K562 (cell line): Measurements from ENCODE around the gene ARHGAP10. TPM values are rescaled to one million over a fixed set of nuclear protein-coding genes. Genes with fewer than 3 reads are reported as not detected.
A peak's percentile ranks its signal among the peaks of the same experiment; 100 is the strongest.

ENCODE experiments used
- HDAC2 ChIP-seq: fragments of 450-650 bp; IDR thresholded peaks from 2 replicates; pipeline ENCODE4 v1.6.1; 2016; ENCODE audit warnings: mild to moderate bottlenecking
- IFI16 ChIP-seq: fragments of 250-450 bp; sonication (Bioruptor Pico); IDR thresholded peaks from 2 replicates; pipeline ENCODE4 v2.1.2; 2022; ENCODE audit warnings: mild to moderate bottlenecking, inconsistent platforms
- KDM2B ChIP-seq: fragments of 250-450 bp; sonication (Bioruptor Pico); IDR thresholded peaks from 2 replicates; pipeline ENCODE4 v1.8.0; 2021; ENCODE audit warnings: mild to moderate bottlenecking, moderate library complexity
- KLF10 ChIP-seq: fragments of 250-450 bp; sonication (Bioruptor Pico); IDR thresholded peaks from 2 replicates; pipeline ENCODE4 v1.6.1; 2021; ENCODE audit warnings: matching md5 sums
- NEUROD1 ChIP-seq: fragments of 150-350 bp; IDR thresholded peaks from 2 replicates; pipeline ENCODE4 v1.6.1; 2014; ENCODE audit warnings: borderline replicate concordance, low read length, low read depth; ENCODE audit not compliant: partially characterized antibody
- NR2C1 ChIP-seq, 2 experiments: fragments of 450-650 bp; IDR thresholded peaks; 2 replicates each; pipeline ENCODE4 v1.6.1; 2017; ENCODE audit warnings: mild to moderate bottlenecking in 2 of 2, antibody characterized with exemption in 1 of 2, inconsistent platforms in 1 of 2, missing compliant biosample characterization in 1 of 2, missing genetic modification characterization in 1 of 2
- POLR2B ChIP-seq: fragments of 450-650 bp; IDR thresholded peaks from 2 replicates; pipeline ENCODE4 v1.6.1; 2018; ENCODE audit warnings: low read depth; ENCODE audit not compliant: partially characterized antibody
- PURB ChIP-seq: sonication (generic); formaldehyde crosslinking; IDR thresholded peaks from 2 replicates; pipeline ENCODE4 v1.9.0; 2021; ENCODE audit warnings: low read depth, mild to moderate bottlenecking, missing genetic modification reagents
- SAP30 ChIP-seq: fragments of 200-600 bp; sonication (generic); IDR thresholded peaks from 2 replicates; pipeline ENCODE4 v1.6.1; 2012; ENCODE audit warnings: borderline replicate concordance, low read depth, mild to moderate bottlenecking, moderate library complexity, low read length, control low read depth, inconsistent platforms; ENCODE audit not compliant: insufficient read depth, poor library complexity, severe bottlenecking
- SPI1 ChIP-seq: IDR thresholded peaks from 2 replicates; pipeline ENCODE4 v1.6.1; 2011; ENCODE audit warnings: low read depth, low read length, control low read depth, borderline replicate concordance
- TBL1XR1 ChIP-seq, 2 experiments: IDR thresholded peaks; 2 replicates each; pipeline ENCODE4 v1.6.1; 2012; ENCODE audit warnings: improper control_type of control experiment in 2 of 2, low read length in 2 of 2, mild to moderate bottlenecking in 1 of 2
- ZBTB17 ChIP-seq: fragments of 450-650 bp; formaldehyde crosslinking; IDR thresholded peaks from 2 replicates; pipeline ENCODE4 v1.4.0; 2020; ENCODE audit warnings: mild to moderate bottlenecking
- ZNF143 ChIP-seq: sonication (generic); formaldehyde crosslinking; IDR thresholded peaks from 2 replicates; pipeline ENCODE4 v1.9.0; 2022; ENCODE audit warnings: mild to moderate bottlenecking, missing genetic modification reagents
- ZNF212 ChIP-seq: fragments of 450-650 bp; formaldehyde crosslinking; IDR thresholded peaks from 2 replicates; pipeline ENCODE4 v1.4.0; 2020; ENCODE audit warnings: mild to moderate bottlenecking
- ZNF764 ChIP-seq: fragments of 250-450 bp; sonication (Bioruptor Pico); IDR thresholded peaks from 2 replicates; pipeline ENCODE4 v1.4.0; 2020; ENCODE audit warnings: low read depth, mild to moderate bottlenecking, moderate library complexity
- polyA plus RNA-seq, 8 experiments: library from polyadenylated mRNA; depleted of rRNA in 4 of 8; stranded (reverse) in 5 of 8; unstranded in 3 of 8; fragments of >200 nt; fragmentation: Nextera tagmentation in 2 of 8; fragmentation: Illumina TruSeq in 1 of 8; extraction: Ambion mirVana in 2 of 8; extraction: Trizol in 1 of 8; gene quantifications; 2 replicates each; pipeline versions ENCODE4 v1.2.1 to v1.2.3, GENCODE V29; 2011 to 2014; ENCODE audit warnings: inconsistent platforms in 1 of 8, missing spikeins in 1 of 8
- total RNA-seq, 7 experiments: library from RNA; depleted of rRNA in 6 of 7; stranded (reverse); fragments of >200 nt in 6 of 7; fragmentation: Illumina TruSeq in 2 of 7; extraction: Trizol in 2 of 7; gene quantifications; 2 replicates each; pipeline versions ENCODE4 v1.2.1 to v1.2.3, GENCODE V29; 2011 to 2021; ENCODE audit warnings: low replicate concordance in 1 of 7
- TF ChIP-seq, protein P1 (sequence below): fragments of 450-650 bp; formaldehyde crosslinking; IDR thresholded peaks from 2 replicates; pipeline ENCODE4 v1.4.0; 2022; ENCODE audit warnings: mild to moderate bottlenecking, moderate library complexity
- TF ChIP-seq, protein P2 (sequence below): fragments of 250-450 bp; sonication (Bioruptor Pico); IDR thresholded peaks from 2 replicates; pipeline ENCODE4 v1.8.0; 2022; ENCODE audit warnings: inconsistent platforms, mild to moderate bottlenecking, moderate library complexity, borderline replicate concordance

ARHGAP10 gene
- total and polyA plus RNA-seq, 9 of the 15 experiments (the other 6 are each of a cell fraction or from before 2014, with no cell fraction given) = 0.03 to 0.22 (median 0.06) TPM; not detected in 3

DNA sequence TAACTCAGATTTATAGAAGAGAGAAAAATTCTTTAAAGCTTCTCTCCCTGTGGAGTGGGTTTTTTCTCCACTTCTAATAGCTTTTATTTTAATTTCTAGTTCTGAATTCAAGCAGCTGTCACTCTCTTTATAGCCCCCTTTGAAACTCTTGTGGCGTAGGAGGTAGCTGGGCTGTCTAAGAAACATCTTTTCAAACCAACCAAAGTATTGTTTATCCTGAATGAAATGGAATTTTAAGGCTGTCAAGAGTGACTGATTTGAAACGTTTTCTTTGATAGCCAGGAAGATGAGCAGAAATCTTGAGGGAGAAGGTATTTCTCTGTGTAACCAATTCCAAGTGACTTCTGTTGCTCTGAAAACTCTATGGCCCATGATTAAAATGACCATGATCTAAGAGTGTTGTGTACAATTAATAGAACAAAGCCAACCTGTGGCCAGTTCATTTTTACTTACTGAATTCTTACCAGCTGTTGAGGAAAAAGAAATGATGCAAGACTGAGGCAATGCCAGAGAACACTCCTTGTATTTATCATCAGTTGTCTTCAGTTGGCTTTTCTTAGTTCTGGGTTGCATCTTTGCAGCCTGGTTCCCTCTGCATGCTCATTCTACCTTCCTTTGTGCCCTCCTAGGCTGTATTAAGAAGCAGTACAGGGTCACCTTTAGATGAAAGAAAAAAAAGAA is 298.4 kb downstream of the ARHGAP10 start (continued):
- TF ChIP-seq KDM2B (CRISPR knock-in tag) = no peak
- TF ChIP-seq IFI16 (CRISPR knock-in tag) = no peak
- no peak for TF ChIP-seq SPI1
- TF ChIP-seq SAP30 = no peak
- no peak for TF ChIP-seq ZNF212 (CRISPR knock-in tag)
- TF ChIP-seq ZNF764 = no peak
- no peak for TF ChIP-seq NEUROD1
- TF ChIP-seq PURB (CRISPR knock-in tag) = no peak
- no peak for TF ChIP-seq NR2C1 (IDR thresholded peaks at IDR 0.05)
- TF ChIP-seq NR2C1 (tag; IDR thresholded peaks at IDR 0.05) = no peak
- no peak for TF ChIP-seq POLR2B
- TF ChIP-seq ZBTB17 = no peak
- no peak for TF ChIP-seq KLF10 (CRISPR knock-in tag)
- no peak for TF ChIP-seq HDAC2
- no peak for TF ChIP-seq ZNF143 (CRISPR knock-in tag)
- no peak for TF ChIP-seq TBL1XR1 (IDR thresholded peaks at IDR 0.05; ENCODE audit: low read length in 2 of 2)
- TF ChIP-seq, protein P1, sequence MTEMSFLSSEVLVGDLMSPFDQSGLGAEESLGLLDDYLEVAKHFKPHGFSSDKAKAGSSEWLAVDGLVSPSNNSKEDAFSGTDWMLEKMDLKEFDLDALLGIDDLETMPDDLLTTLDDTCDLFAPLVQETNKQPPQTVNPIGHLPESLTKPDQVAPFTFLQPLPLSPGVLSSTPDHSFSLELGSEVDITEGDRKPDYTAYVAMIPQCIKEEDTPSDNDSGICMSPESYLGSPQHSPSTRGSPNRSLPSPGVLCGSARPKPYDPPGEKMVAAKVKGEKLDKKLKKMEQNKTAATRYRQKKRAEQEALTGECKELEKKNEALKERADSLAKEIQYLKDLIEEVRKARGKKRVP (CRISPR knock-in tag) = 0 out of 2 replicates have a peak, but pooled peaks have one; percentile 79
- TF ChIP-seq, protein P2, sequence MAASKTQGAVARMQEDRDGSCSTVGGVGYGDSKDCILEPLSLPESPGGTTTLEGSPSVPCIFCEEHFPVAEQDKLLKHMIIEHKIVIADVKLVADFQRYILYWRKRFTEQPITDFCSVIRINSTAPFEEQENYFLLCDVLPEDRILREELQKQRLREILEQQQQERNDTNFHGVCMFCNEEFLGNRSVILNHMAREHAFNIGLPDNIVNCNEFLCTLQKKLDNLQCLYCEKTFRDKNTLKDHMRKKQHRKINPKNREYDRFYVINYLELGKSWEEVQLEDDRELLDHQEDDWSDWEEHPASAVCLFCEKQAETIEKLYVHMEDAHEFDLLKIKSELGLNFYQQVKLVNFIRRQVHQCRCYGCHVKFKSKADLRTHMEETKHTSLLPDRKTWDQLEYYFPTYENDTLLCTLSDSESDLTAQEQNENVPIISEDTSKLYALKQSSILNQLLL = no peak
